ENCODE results near the gene FOXJ3. TPM values are rescaled to one million over a fixed set of nuclear protein-coding genes. Genes with fewer than 3 reads are reported as not detected.

The FOXJ3 gene
- total RNA-seq, 1 donor from 2014 or later = 45.0 TPM

- TF ChIP-seq, protein P1, sequence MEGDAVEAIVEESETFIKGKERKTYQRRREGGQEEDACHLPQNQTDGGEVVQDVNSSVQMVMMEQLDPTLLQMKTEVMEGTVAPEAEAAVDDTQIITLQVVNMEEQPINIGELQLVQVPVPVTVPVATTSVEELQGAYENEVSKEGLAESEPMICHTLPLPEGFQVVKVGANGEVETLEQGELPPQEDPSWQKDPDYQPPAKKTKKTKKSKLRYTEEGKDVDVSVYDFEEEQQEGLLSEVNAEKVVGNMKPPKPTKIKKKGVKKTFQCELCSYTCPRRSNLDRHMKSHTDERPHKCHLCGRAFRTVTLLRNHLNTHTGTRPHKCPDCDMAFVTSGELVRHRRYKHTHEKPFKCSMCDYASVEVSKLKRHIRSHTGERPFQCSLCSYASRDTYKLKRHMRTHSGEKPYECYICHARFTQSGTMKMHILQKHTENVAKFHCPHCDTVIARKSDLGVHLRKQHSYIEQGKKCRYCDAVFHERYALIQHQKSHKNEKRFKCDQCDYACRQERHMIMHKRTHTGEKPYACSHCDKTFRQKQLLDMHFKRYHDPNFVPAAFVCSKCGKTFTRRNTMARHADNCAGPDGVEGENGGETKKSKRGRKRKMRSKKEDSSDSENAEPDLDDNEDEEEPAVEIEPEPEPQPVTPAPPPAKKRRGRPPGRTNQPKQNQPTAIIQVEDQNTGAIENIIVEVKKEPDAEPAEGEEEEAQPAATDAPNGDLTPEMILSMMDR (IDR thresholded peaks at IDR 0.05; ENCODE audit: partially characterized antibody, unreplicated experiment) = no peak
- peaks cover 1% of the 10 kb centered on the region for H3K4me1 Mint-ChIP-seq (ENCODE audit: low read depth, unreplicated experiment)
These were observed 74.5 kb downstream of the FOXJ3 start for GRCh38 chr1:42260376-42261070.

DNA sequence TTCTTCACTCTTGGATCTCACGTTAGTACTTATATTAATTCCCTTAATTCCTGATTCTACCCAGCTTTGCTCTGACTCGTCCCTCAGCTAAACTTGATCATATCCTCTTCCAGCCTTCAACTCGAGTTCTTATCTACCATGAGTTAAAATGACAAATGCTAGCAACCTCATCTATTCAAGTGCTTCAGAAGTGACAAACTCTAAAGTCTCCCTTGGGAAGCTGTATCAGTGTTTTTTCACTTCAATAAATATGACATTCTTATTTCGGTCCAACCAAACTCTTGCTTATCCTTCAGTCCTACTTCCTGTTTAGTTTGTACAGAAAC, 75.3 kb downstream of the FOXJ3 start:
- no peaks in the 10 kb centered on the region for H3K9me3 Mint-ChIP-seq (ENCODE audit: unreplicated experiment)
- no peak overlapping the region for H3K27ac Mint-ChIP-seq (ENCODE audit: unreplicated experiment)
- H3K4me3 Mint-ChIP-seq (ENCODE audit: unreplicated experiment) = no peak overlapping the region
- H3K36me3 Mint-ChIP-seq (ENCODE audit: unreplicated experiment) = no peaks in the 10 kb centered on the region
- TF ChIP-seq, protein P1 (IDR thresholded peaks at IDR 0.05; ENCODE audit: partially characterized antibody, unreplicated experiment) = no peak
- H3K4me1 Mint-ChIP-seq (ENCODE audit: low read depth, unreplicated experiment) = peaks cover 1% of the 10 kb centered on the region
- DNase-seq = no peak
- no peaks in the 10 kb centered on the region for H3K27me3 Mint-ChIP-seq (ENCODE audit: unreplicated experiment)

More at GRCh38 chr1:42260376-42261070, 74.5 kb downstream of the FOXJ3 start:
- no peak for DNase-seq
- Mint-ChIP-seq H3K27me3 (ENCODE audit: unreplicated experiment) (no peaks in the 10 kb centered on the region), H3K36me3 (ENCODE audit: unreplicated experiment) (no peaks in the 10 kb centered on the region), H3K4me3 (ENCODE audit: unreplicated experiment) (no peak overlapping the region), H3K27ac (ENCODE audit: unreplicated experiment) (no peak overlapping the region), H3K9me3 (ENCODE audit: unreplicated experiment) (no peaks in the 10 kb centered on the region)

GRCh38 chr1:42259059-42259738, 75.8 kb downstream of the FOXJ3 start:
- Mint-ChIP-seq H3K36me3 (ENCODE audit: unreplicated experiment) (no peaks in the 10 kb centered on the region), H3K9me3 (ENCODE audit: unreplicated experiment) (no peaks in the 10 kb centered on the region), H3K4me1 (ENCODE audit: low read depth, unreplicated experiment) (peaks cover 1% of the 10 kb centered on the region), H3K27ac (ENCODE audit: unreplicated experiment) (no peak overlapping the region), H3K27me3 (ENCODE audit: unreplicated experiment) (no peaks in the 10 kb centered on the region), H3K4me3 (ENCODE audit: unreplicated experiment) (no peak overlapping the region)
- TF ChIP-seq, protein P1 (IDR thresholded peaks at IDR 0.05; ENCODE audit: partially characterized antibody, unreplicated experiment) = no peak
- no peak for DNase-seq

- Mint-ChIP-seq H3K27me3 (ENCODE audit: unreplicated experiment) (no peaks in the 10 kb centered on the region), H3K9me3 (ENCODE audit: unreplicated experiment) (no peaks in the 10 kb centered on the region), H3K36me3 (ENCODE audit: unreplicated experiment) (no peaks in the 10 kb centered on the region), H3K4me3 (ENCODE audit: unreplicated experiment) (no peak overlapping the region), H3K4me1 (ENCODE audit: low read depth, unreplicated experiment) (peaks cover 1% of the 10 kb centered on the region), H3K27ac (ENCODE audit: unreplicated experiment) (no peak overlapping the region)
- TF ChIP-seq, protein P1 (IDR thresholded peaks at IDR 0.05; ENCODE audit: partially characterized antibody, unreplicated experiment) = no peak
- DNase-seq = no peak
These were observed 76.8 kb downstream of the FOXJ3 start for GRCh38 chr1:42258218-42258617.

- Mint-ChIP-seq H3K27me3 (ENCODE audit: unreplicated experiment) (no peaks in the 10 kb centered on the region), H3K9me3 (ENCODE audit: unreplicated experiment) (peaks cover 3% of the 10 kb centered on the region), H3K4me3 (ENCODE audit: unreplicated experiment) (no peak overlapping the region), H3K27ac (ENCODE audit: unreplicated experiment) (no peak overlapping the region), H3K4me1 (ENCODE audit: low read depth, unreplicated experiment) (no peaks in the 10 kb centered on the region), H3K36me3 (ENCODE audit: unreplicated experiment) (peaks cover 18% of the 10 kb centered on the region)
- TF ChIP-seq, protein P1 (IDR thresholded peaks at IDR 0.05; ENCODE audit: partially characterized antibody, unreplicated experiment) = no peak
- no peak for DNase-seq
These were observed 84.0 kb downstream of the FOXJ3 start for GRCh38 chr1:42251042-42251441.
